GM18520 (cell line): ENCODE measurements around the gene ZMYND8.
"Not testable (repeated sequence)": the region's sequence is repeated elsewhere in the genome, so short reads cannot be mapped to it uniquely, and the experiment has no call there.

Source experiments
- ATAC-seq: cut with Tn5 transposase; IDR thresholded peaks from one replicate; pipeline ENCODE4 v1.9.1; 2021; ENCODE audit not compliant: unreplicated experiment

ZMYND8 gene

GRCh38 chr20:47290666-47291430 lies 65.7 kb downstream of the ZMYND8 start:
- no peak for ATAC-seq

- ATAC-seq = no peak
Measured at GRCh38 chr20:47290008-47290407, 66.5 kb downstream of the ZMYND8 start.

GRCh38 chr20:47289096-47289495 lies 67.4 kb downstream of the ZMYND8 start:
- no peak for ATAC-seq

- ATAC-seq = not testable (repeated sequence)
Measured at GRCh38 chr20:47288530-47288929, 68.0 kb downstream of the ZMYND8 start.

GRCh38 chr20:47287609-47288144 lies 68.8 kb downstream of the ZMYND8 start:
- no peak for ATAC-seq

GRCh38 chr20:47286681-47287080 lies 69.8 kb downstream of the ZMYND8 start:
- no peak for ATAC-seq

- ATAC-seq = no peak
Measured at GRCh38 chr20:47285189-47285588, 71.3 kb downstream of the ZMYND8 start.

- no peak for ATAC-seq
Measured at GRCh38 chr20:47284373-47284772, 72.1 kb downstream of the ZMYND8 start.

GRCh38 chr20:47283411-47283810 lies 73.1 kb downstream of the ZMYND8 start:
- no peak for ATAC-seq

- no peak for ATAC-seq
Measured at GRCh38 chr20:47282864-47283263, 73.6 kb downstream of the ZMYND8 start.

- ATAC-seq = no peak
Measured at GRCh38 chr20:47281376-47281775, 75.1 kb downstream of the ZMYND8 start.

- no peak for ATAC-seq
Measured at GRCh38 chr20:47280668-47281067, 75.8 kb downstream of the ZMYND8 start.

- ATAC-seq = no peak
Measured at GRCh38 chr20:47280228-47280627, 76.3 kb downstream of the ZMYND8 start.

- no peak for ATAC-seq
Measured at GRCh38 chr20:47278907-47279348, 77.6 kb downstream of the ZMYND8 start.

- not testable (repeated sequence) for ATAC-seq
Measured at GRCh38 chr20:47277535-47277872, 79.0 kb downstream of the ZMYND8 start.

- ATAC-seq = no peak
Measured at GRCh38 chr20:47276851-47277534, 79.5 kb downstream of the ZMYND8 start.

GRCh38 chr20:47276251-47276650 lies 80.2 kb downstream of the ZMYND8 start:
- ATAC-seq = no peak

- no peak for ATAC-seq
Measured at GRCh38 chr20:47275548-47275947, 81.0 kb downstream of the ZMYND8 start.

GRCh38 chr20:47274401-47275108 lies 81.9 kb downstream of the ZMYND8 start:
- ATAC-seq = peak; percentile 64

GRCh38 chr20:47273591-47274235 lies 82.8 kb downstream of the ZMYND8 start:
- ATAC-seq = no peak
